Retinal pigment epithelial cell (primary cell): Measurements from ENCODE around the gene DHRS1.

Experiments used
- DNase-seq: peaks from one replicate; pipeline ENCODE4 v3.0.0-alpha.2; 2010; ENCODE audit warnings: low read depth
- H3K4me3 ChIP-seq: 2 replicates; pipeline ENCODE4 v1.5.1; 2011; ENCODE audit warnings: mild to moderate bottlenecking, low read length, control low read depth, moderate library complexity
- TF ChIP-seq, protein P1 (sequence below): conservative IDR thresholded peaks from 2 replicates; pipeline ENCODE4 v1.5.1; 2011; ENCODE audit warnings: low read depth, low read length, control low read depth, inconsistent platforms

DHRS1 gene

GRCh38 chr14:24299255-24300191 lies at the start of gene DHRS1, which contains the start of gene NOP9:
Gene DHRS1, minus strand, starts transcription at chr14:24299780. Its CDS starts 674 bp downstream, at chr14:24299106.
Gene NOP9, plus strand, starts transcription at chr14:24299850. Its CDS starts 105 bp downstream, at chr14:24299955.
- peak; percentile 52 for DNase-seq
- H3K4me3 ChIP-seq = peak within 1 kb of the TSS; percentile 95
- TF ChIP-seq, protein P1, sequence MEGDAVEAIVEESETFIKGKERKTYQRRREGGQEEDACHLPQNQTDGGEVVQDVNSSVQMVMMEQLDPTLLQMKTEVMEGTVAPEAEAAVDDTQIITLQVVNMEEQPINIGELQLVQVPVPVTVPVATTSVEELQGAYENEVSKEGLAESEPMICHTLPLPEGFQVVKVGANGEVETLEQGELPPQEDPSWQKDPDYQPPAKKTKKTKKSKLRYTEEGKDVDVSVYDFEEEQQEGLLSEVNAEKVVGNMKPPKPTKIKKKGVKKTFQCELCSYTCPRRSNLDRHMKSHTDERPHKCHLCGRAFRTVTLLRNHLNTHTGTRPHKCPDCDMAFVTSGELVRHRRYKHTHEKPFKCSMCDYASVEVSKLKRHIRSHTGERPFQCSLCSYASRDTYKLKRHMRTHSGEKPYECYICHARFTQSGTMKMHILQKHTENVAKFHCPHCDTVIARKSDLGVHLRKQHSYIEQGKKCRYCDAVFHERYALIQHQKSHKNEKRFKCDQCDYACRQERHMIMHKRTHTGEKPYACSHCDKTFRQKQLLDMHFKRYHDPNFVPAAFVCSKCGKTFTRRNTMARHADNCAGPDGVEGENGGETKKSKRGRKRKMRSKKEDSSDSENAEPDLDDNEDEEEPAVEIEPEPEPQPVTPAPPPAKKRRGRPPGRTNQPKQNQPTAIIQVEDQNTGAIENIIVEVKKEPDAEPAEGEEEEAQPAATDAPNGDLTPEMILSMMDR = no peak

- no peak overlapping the region for H3K4me3 ChIP-seq
- no peak for DNase-seq
- TF ChIP-seq, protein P1 = no peak
Measured at GRCh38 chr14:24348186-24348585, 48.6 kb upstream of the DHRS1 start.

DNA sequence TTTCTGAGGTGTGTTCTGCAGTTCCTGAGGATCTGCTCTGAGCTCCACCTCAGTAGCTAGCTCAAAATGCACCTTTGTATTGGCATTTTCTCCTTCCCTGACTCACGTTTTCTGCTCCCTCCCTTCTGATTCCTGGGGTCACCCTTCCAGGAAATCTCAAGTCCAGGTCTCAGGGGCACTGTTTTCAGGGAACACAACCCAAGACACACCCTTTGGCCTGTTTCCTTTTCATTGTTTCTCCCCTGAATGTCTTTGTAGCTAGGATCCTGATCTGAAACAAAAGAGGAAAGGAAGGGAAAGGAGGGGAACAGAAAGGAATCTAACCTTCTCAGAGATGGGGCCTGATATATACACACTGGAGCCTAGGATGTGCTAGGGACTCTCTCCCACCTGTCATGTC lies 47.6 kb upstream of the DHRS1 start:
- DNase-seq = no peak
- no peak overlapping the region for H3K4me3 ChIP-seq
- TF ChIP-seq, protein P1 = no peak

GRCh38 chr14:24343795-24344660 lies 44.4 kb upstream of the DHRS1 start:
- no peak for DNase-seq
- TF ChIP-seq, protein P1 = no peak
- H3K4me3 ChIP-seq = no peak overlapping the region

DNA sequence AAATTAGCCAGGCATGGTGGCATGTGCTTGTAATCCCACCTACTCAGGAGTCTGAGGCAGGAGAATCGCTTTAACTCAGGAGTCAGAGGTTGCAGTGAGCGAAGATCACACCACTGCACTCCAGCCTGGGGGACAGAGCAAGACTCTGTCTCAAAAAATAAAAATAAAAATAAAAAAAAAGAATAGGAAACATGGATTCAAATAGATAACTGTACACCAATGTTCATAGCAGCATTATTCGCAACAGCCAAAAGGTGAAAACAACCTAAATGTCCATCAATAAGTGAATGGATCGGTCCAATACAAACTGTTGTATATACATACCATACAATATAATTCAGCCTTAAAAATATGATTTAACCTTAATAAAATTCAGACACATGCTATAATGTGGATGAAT lies 43.3 kb upstream of the DHRS1 start:
- DNase-seq = no peak
- TF ChIP-seq, protein P1 = no peak

GRCh38 chr14:24340606-24341005 lies 41.0 kb upstream of the DHRS1 start:
- TF ChIP-seq, protein P1 = no peak
- DNase-seq = no peak
- no peak overlapping the region for H3K4me3 ChIP-seq

More for the DNA sequence above, 43.3 kb upstream of the DHRS1 start:
- no peak overlapping the region for H3K4me3 ChIP-seq
